GM13976 (cell line): ENCODE results near the gene LSM11.

Experiments
- DNase-seq: peaks from one replicate; pipeline ENCODE4 v3.0.0; 2012; ENCODE audit warnings: low spot score
- in situ Hi-C: fragments of 300-500 bp; cut with MboI; formaldehyde crosslinking; loops from one replicate; pipeline ENCODE4 v1.12.0; 2022; ENCODE audit warnings: low sequenced_read_pairs, mixed read lengths, inconsistent platforms; ENCODE audit not compliant: unreplicated experiment
- TF ChIP-seq, protein P1 (sequence below): IDR thresholded peaks from 2 replicates; pipeline ENCODE4 v1.5.1; 2012; ENCODE audit warnings: borderline replicate concordance, mild to moderate bottlenecking; ENCODE audit not compliant: insufficient read depth; ENCODE audit errors: extremely low read depth, missing control alignments, control extremely low read depth

The LSM11 gene

DNA sequence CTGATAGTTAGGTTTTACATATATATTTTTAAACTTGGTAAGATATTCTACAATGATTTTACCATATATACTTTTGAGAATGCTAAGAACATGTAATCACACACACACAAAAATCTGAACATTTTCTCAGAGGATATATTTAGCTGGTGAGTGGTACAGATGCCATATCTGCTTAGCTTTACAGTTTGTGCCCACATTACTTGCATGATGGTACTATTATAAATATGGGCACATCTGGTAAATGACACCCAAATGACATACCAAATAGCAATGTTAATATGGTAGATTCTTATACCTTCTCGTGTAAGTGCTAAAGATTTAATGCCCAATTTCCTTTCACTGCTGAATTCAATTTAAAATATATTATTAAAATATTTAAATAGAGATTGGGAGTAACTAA, 56.6 kb downstream of the LSM11 start:
- DNase-seq: no peak
- TF ChIP-seq, protein P1, sequence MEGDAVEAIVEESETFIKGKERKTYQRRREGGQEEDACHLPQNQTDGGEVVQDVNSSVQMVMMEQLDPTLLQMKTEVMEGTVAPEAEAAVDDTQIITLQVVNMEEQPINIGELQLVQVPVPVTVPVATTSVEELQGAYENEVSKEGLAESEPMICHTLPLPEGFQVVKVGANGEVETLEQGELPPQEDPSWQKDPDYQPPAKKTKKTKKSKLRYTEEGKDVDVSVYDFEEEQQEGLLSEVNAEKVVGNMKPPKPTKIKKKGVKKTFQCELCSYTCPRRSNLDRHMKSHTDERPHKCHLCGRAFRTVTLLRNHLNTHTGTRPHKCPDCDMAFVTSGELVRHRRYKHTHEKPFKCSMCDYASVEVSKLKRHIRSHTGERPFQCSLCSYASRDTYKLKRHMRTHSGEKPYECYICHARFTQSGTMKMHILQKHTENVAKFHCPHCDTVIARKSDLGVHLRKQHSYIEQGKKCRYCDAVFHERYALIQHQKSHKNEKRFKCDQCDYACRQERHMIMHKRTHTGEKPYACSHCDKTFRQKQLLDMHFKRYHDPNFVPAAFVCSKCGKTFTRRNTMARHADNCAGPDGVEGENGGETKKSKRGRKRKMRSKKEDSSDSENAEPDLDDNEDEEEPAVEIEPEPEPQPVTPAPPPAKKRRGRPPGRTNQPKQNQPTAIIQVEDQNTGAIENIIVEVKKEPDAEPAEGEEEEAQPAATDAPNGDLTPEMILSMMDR: no peak
- in situ Hi-C loops: loop anchor here (25.0 kb wide), 1 partner anchor 1312 kb away; no protein-coding TSS in a partner anchor

DNA sequence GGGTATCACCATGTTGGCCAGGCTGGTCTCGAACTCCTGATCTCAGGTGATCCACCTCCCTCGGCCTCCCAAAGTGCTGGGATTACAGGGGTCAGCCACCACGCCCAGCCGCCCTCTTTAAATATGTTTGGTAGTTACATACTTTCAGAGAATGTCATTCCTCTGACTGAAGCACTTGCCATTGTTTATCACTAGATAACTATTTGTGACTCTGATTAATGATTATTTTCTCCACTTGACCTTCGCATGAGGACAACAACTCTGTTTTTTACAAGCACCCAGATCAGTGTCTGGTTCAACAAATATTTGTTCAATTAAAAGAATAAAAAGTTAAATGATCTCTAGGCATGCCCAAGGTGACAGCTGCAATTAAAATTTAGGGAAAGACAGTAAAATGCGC, 59.2 kb downstream of the LSM11 start:
- DNase-seq: no peak
- in situ Hi-C loops: loop anchor here (25.0 kb wide), 1 partner anchor 1310 kb away; no protein-coding TSS in a partner anchor
- TF ChIP-seq, protein P1: no peak

DNA sequence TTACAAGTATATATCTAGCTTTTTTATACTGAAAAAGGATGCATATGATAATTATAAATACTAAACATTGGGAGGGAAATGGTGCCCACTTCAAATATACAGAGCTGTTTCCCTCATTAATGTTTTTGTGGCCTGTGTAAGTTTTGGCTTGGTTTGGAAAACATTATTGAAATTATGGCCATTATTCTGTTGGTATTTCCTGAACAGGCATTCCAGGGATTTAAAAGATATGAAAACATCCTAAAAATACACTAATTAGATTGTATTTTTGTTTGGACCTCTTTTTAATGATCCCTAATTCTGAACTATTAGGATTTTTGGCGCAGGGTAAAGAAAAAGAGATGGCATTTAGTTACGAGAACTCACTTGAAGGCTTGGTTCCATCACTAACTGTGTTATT, 64.5 kb downstream of the LSM11 start:
- in situ Hi-C loops: loop anchor here (25.0 kb wide), 1 partner anchor 1304 kb away; no protein-coding TSS in a partner anchor
- TF ChIP-seq, protein P1: no peak
- DNase-seq: no peak
